ENCODE results near the gene CIBAR2.
"Not testable (repeated sequence)": the region's sequence is repeated elsewhere in the genome, so short reads cannot be mapped to it uniquely, and the experiment has no call there.

The CIBAR2 gene

DNA sequence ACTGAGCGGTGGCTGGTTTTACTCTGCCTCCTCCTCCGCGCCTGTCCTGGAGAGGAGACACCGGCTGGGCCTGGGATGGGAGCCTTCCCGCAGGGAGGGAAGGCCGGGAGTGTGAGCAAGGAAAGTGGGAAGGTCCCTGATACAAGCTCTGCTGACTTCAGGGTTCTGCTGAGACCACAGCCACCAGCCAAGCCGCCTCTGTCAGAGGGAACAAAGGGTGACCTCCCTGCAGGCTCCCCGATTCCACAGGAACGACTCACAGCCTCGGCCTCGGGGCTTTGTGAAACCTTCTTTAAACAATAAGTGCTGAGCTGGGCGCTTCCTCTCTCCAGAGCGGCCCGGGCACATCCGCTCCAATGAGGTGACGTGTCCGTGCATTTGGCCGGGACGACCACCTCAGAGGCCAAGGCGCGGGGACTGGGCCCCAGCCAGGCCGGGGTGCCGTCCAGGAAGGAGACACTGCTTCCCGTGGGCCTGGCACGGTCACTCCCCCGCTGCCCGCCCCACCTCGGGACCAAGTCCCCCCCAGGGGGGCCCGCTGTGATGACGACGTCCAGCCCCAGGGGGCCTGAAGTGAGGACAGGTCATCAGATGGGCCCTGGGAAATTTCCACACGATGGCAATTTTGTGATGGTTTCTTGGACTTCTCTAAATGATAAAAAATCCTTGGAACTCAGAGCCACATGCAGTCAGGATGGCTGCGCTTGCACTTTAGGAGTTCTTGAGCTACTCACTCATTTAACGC, 11.8 kb upstream of the CIBAR2 start:
- Histone ChIP-seq H3K4me3 (ENCODE audit: low read depth, low read length) (no peak overlapping the region), H3K9me3 (ENCODE audit: control insufficient read depth, insufficient read depth, low read depth, low read length) (no peaks in the 10 kb centered on the region), H3K36me3 (ENCODE audit: control insufficient read depth in 2 of 2, insufficient read depth in 1 of 2, low read length in 2 of 2) (no peaks in the 10 kb centered on the region), H3K4me1 (ENCODE audit: control insufficient read depth, insufficient read depth, low read length) (peaks cover 4% of the 10 kb centered on the region), H3K27ac (ENCODE audit: extremely low read depth, low read depth, low read length) (no peak overlapping the region)
- CTCF ChIA-PET = interaction anchor here (0.6 to 6.8 kb wide), 2 partner anchors 9 to 13 kb away, joined by 3 to 38 read pairs; no protein-coding TSS in a partner anchor
- POLR2A ChIA-PET = no interaction called here
- TF ChIP-seq ZFP41 (tag by site-specific recombination; IDR thresholded peaks at IDR 0.05; ENCODE audit: borderline replicate concordance) (no peak), ZNF2 (tag by site-specific recombination; IDR thresholded peaks at IDR 0.05) (no peak), ZNF791 (tag by site-specific recombination; IDR thresholded peaks at IDR 0.05) (no peak), ZNF157 (tag by site-specific recombination; IDR thresholded peaks at IDR 0.05) (no peak), ZNF664 (tag by site-specific recombination; IDR thresholded peaks at IDR 0.05) (0 out of 2 replicates have a peak, but pooled peaks have one; percentile 29)
- TF ChIP-seq, protein P1, sequence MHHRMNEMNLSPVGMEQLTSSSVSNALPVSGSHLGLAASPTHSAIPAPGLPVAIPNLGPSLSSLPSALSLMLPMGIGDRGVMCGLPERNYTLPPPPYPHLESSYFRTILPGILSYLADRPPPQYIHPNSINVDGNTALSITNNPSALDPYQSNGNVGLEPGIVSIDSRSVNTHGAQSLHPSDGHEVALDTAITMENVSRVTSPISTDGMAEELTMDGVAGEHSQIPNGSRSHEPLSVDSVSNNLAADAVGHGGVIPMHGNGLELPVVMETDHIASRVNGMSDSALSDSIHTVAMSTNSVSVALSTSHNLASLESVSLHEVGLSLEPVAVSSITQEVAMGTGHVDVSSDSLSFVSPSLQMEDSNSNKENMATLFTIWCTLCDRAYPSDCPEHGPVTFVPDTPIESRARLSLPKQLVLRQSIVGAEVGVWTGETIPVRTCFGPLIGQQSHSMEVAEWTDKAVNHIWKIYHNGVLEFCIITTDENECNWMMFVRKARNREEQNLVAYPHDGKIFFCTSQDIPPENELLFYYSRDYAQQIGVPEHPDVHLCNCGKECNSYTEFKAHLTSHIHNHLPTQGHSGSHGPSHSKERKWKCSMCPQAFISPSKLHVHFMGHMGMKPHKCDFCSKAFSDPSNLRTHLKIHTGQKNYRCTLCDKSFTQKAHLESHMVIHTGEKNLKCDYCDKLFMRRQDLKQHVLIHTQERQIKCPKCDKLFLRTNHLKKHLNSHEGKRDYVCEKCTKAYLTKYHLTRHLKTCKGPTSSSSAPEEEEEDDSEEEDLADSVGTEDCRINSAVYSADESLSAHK (tag by site-specific recombination; IDR thresholded peaks at IDR 0.05) = no peak

DNA sequence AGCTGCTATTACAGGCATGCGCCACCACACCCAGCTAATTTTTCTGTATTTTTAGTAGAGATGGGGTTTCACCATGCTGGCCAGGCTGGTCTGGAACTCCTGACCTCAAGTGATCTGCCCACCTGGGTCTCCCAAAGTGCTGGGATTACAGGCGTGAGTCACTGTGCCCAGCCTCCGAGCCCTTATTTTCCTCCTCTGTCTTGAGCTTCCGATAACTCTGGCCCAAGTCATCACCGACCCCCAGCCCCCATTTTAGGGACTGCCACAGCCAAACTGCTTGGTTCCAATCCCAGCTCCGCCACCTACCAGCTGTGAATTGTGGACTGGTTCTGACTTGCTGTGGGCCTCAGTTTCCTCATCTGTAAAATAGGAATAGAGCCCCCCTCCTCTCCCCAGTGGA, 11.2 kb upstream of the CIBAR2 start:
- not testable (repeated sequence) for H3K27ac ChIP-seq (ENCODE audit: extremely low read depth, low read depth, low read length); H3K4me1 ChIP-seq (ENCODE audit: control insufficient read depth, insufficient read depth, low read length); H3K36me3 ChIP-seq (ENCODE audit: control insufficient read depth in 2 of 2, insufficient read depth in 1 of 2, low read length in 2 of 2); H3K4me3 ChIP-seq (ENCODE audit: low read depth, low read length); H3K9me3 ChIP-seq (ENCODE audit: control insufficient read depth, insufficient read depth, low read depth, low read length)
- ChIA-PET POLR2A (interaction anchor here (0.7 kb wide), 1 partner anchor 1188 kb away, joined by 6 read pairs; no protein-coding TSS in a partner anchor), CTCF (interaction anchor here (0.6 to 6.8 kb wide), 2 partner anchors 8 to 12 kb away, joined by 3 to 38 read pairs; no protein-coding TSS in a partner anchor)

DNA sequence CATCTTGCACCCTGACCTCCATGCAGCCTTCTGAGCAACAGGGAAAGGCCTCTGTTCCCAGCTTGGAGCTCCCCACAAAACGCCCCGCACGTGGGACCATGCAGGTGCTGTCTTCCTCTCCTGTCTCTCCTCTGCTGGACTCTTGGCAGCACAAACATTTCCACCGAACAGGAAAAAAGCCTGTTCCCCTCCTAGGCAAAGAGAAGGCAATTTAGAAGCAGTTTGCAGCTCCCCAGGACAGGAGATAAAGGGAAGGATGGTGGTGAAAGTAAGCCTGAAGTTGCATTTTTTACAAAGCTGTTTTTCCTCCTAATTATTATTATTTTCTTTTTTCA, 7.7 kb upstream of the CIBAR2 start:
- CTCF ChIA-PET = interaction anchor here (0.7 kb wide), 1 partner anchor 224 kb away, joined by 3 read pairs; no protein-coding TSS in a partner anchor
- Histone ChIP-seq H3K36me3 (ENCODE audit: control insufficient read depth in 2 of 2, insufficient read depth in 1 of 2, low read length in 2 of 2) (no peaks in the 10 kb centered on the region), H3K9me3 (ENCODE audit: control insufficient read depth, insufficient read depth, low read depth, low read length) (no peaks in the 10 kb centered on the region), H3K4me1 (ENCODE audit: control insufficient read depth, insufficient read depth, low read length) (no peaks in the 10 kb centered on the region), H3K27ac (ENCODE audit: extremely low read depth, low read depth, low read length) (no peak overlapping the region), H3K4me3 (ENCODE audit: low read depth, low read length) (no peak overlapping the region)
- TF ChIP-seq ZNF23 (tag by site-specific recombination; IDR thresholded peaks at IDR 0.05; ENCODE audit: borderline replicate concordance) (no peak), ZNF660 (tag by site-specific recombination; IDR thresholded peaks at IDR 0.05) (no peak), IKZF3 (tag by site-specific recombination; IDR thresholded peaks at IDR 0.05) (no peak), GLIS1 (tag by site-specific recombination; IDR thresholded peaks at IDR 0.05) (no peak), OSR2 (tag by site-specific recombination; IDR thresholded peaks at IDR 0.05) (no peak), ZNF19 (tag by site-specific recombination; IDR thresholded peaks at IDR 0.05; ENCODE audit: low read depth) (no peak)
- TF ChIP-seq, protein P2, sequence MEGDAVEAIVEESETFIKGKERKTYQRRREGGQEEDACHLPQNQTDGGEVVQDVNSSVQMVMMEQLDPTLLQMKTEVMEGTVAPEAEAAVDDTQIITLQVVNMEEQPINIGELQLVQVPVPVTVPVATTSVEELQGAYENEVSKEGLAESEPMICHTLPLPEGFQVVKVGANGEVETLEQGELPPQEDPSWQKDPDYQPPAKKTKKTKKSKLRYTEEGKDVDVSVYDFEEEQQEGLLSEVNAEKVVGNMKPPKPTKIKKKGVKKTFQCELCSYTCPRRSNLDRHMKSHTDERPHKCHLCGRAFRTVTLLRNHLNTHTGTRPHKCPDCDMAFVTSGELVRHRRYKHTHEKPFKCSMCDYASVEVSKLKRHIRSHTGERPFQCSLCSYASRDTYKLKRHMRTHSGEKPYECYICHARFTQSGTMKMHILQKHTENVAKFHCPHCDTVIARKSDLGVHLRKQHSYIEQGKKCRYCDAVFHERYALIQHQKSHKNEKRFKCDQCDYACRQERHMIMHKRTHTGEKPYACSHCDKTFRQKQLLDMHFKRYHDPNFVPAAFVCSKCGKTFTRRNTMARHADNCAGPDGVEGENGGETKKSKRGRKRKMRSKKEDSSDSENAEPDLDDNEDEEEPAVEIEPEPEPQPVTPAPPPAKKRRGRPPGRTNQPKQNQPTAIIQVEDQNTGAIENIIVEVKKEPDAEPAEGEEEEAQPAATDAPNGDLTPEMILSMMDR (tag by site-specific recombination; IDR thresholded peaks at IDR 0.05) = no peak
- POLR2A ChIA-PET = no interaction called here

DNA sequence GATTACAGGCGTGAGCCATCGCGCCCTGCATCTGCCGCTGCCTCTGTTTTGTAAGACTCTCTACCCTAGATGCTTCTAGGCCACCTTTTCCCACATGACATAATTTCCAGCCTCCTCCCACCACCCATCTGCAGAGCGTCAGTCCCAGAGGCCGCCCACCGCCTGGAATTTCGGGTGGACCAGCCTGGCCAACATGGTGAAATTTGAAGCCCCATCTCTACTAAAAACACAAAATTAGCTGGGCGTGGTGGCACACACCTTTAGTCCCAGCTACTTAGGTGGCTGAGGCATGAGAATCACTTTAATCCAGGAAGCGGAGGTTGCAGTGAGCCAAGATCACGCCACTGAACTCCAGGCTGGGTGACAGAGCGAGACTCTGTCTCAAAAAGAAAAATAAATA, 5.1 kb upstream of the CIBAR2 start:
- CTCF ChIA-PET = interaction anchor here (0.6 to 0.7 kb wide), 2 partner anchors 50 to 291 kb away, joined by 3 read pairs; no protein-coding TSS in a partner anchor
- POLR2A ChIA-PET = no interaction called here
- no peak overlapping the region for H3K27ac ChIP-seq (ENCODE audit: extremely low read depth, low read depth, low read length)
- no peaks in the 10 kb centered on the region for H3K9me3 ChIP-seq (ENCODE audit: control insufficient read depth, insufficient read depth, low read depth, low read length)
- H3K4me3 ChIP-seq (ENCODE audit: low read depth, low read length) = no peak overlapping the region
- TF ChIP-seq KLF1 (tag by site-specific recombination; IDR thresholded peaks at IDR 0.05) (peak; percentile 99), ZFHX2 (tag by site-specific recombination; conservative IDR thresholded peaks at IDR 0.05) (peak; percentile 12; the same call in 1 of the 2 replicates), IKZF3 (tag by site-specific recombination; IDR thresholded peaks at IDR 0.05) (no peak), ZNF23 (tag by site-specific recombination; IDR thresholded peaks at IDR 0.05; ENCODE audit: borderline replicate concordance) (no peak), ZNF157 (tag by site-specific recombination; IDR thresholded peaks at IDR 0.05) (no peak)
- TF ChIP-seq, protein P3, sequence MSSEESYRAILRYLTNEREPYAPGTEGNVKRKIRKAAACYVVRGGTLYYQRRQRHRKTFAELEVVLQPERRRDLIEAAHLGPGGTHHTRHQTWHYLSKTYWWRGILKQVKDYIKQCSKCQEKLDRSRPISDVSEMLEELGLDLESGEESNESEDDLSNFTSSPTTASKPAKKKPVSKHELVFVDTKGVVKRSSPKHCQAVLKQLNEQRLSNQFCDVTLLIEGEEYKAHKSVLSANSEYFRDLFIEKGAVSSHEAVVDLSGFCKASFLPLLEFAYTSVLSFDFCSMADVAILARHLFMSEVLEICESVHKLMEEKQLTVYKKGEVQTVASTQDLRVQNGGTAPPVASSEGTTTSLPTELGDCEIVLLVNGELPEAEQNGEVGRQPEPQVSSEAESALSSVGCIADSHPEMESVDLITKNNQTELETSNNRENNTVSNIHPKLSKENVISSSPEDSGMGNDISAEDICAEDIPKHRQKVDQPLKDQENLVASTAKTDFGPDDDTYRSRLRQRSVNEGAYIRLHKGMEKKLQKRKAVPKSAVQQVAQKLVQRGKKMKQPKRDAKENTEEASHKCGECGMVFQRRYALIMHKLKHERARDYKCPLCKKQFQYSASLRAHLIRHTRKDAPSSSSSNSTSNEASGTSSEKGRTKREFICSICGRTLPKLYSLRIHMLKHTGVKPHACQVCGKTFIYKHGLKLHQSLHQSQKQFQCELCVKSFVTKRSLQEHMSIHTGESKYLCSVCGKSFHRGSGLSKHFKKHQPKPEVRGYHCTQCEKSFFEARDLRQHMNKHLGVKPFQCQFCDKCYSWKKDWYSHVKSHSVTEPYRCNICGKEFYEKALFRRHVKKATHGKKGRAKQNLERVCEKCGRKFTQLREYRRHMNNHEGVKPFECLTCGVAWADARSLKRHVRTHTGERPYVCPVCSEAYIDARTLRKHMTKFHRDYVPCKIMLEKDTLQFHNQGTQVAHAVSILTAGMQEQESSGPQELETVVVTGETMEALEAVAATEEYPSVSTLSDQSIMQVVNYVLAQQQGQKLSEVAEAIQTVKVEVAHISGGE (tag by site-specific recombination; conservative IDR thresholded peaks at IDR 0.05; ENCODE audit: low read depth) = no peak
- TF ChIP-seq, protein P4, sequence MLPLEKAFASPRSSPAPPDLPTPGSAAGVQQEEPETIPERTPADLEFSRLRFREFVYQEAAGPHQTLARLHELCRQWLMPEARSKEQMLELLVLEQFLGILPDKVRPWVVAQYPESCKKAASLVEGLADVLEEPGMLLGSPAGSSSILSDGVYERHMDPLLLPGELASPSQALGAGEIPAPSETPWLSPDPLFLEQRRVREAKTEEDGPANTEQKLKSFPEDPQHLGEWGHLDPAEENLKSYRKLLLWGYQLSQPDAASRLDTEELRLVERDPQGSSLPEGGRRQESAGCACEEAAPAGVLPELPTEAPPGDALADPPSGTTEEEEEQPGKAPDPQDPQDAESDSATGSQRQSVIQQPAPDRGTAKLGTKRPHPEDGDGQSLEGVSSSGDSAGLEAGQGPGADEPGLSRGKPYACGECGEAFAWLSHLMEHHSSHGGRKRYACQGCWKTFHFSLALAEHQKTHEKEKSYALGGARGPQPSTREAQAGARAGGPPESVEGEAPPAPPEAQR (tag by site-specific recombination; IDR thresholded peaks at IDR 0.05) = no peak
- H3K4me1 ChIP-seq (ENCODE audit: control insufficient read depth, insufficient read depth, low read length) = no peaks in the 10 kb centered on the region
- H3K36me3 ChIP-seq (ENCODE audit: control insufficient read depth in 2 of 2, insufficient read depth in 1 of 2, low read length in 2 of 2) = no peaks in the 10 kb centered on the region
